ENCODE measurements around the gene TRPC4. TPM values are rescaled to one million over a fixed set of nuclear protein-coding genes. Genes with fewer than 3 reads are reported as not detected.

Gene TRPC4
- total RNA-seq, 1 experiment from 2014 or later = 8.0 TPM

DNA sequence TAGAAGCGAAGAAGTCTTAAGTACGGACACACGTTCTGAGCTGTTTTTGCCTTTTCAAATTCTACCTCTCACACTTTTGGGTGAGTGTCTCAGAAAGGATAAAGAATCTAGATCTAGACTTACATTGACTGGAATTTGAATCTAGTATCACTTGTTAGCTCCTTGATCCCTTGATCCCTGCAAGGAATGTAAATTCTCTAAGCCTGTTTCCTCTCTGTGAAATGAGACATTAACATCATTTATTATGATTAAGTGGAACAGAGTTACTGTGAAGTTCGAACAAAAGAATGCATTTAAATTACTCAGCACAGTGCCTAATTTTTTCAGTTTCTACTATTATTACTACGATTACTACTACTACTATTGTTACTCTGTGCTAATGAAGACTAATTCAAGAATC, 184.4 kb downstream of the TRPC4 start:
- Mint-ChIP-seq H3K4me3 (no peak overlapping the region), H3K27me3 (ENCODE audit: low read depth) (no peaks in the 10 kb centered on the region), H3K9me3 (no peaks in the 10 kb centered on the region), H3K4me1 (peaks cover 16% of the 10 kb centered on the region), H3K27ac (peak overlapping the region; percentile 25), H3K36me3 (no peaks in the 10 kb centered on the region)
- POLR2A ChIA-PET = no interaction called here
- no peak for DNase-seq (ENCODE audit: low spot score)
- CTCF ChIA-PET = no interaction called here
- TF ChIP-seq KAT7 (CRISPR knock-in tag; IDR thresholded peaks at IDR 0.05; ENCODE audit: borderline replicate concordance) = no peak
- TF ChIP-seq NR1H2 (CRISPR knock-in tag; IDR thresholded peaks at IDR 0.05) = no peak
- no peak for TF ChIP-seq NFE2L1 (CRISPR knock-in tag; IDR thresholded peaks at IDR 0.05)
- TF ChIP-seq, protein P1, sequence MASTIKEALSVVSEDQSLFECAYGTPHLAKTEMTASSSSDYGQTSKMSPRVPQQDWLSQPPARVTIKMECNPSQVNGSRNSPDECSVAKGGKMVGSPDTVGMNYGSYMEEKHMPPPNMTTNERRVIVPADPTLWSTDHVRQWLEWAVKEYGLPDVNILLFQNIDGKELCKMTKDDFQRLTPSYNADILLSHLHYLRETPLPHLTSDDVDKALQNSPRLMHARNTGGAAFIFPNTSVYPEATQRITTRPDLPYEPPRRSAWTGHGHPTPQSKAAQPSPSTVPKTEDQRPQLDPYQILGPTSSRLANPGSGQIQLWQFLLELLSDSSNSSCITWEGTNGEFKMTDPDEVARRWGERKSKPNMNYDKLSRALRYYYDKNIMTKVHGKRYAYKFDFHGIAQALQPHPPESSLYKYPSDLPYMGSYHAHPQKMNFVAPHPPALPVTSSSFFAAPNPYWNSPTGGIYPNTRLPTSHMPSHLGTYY (CRISPR knock-in tag; IDR thresholded peaks at IDR 0.05) = no peak
- TF ChIP-seq ZNF232 (CRISPR knock-in tag; IDR thresholded peaks at IDR 0.05) = no peak
- TF ChIP-seq, protein P2, sequence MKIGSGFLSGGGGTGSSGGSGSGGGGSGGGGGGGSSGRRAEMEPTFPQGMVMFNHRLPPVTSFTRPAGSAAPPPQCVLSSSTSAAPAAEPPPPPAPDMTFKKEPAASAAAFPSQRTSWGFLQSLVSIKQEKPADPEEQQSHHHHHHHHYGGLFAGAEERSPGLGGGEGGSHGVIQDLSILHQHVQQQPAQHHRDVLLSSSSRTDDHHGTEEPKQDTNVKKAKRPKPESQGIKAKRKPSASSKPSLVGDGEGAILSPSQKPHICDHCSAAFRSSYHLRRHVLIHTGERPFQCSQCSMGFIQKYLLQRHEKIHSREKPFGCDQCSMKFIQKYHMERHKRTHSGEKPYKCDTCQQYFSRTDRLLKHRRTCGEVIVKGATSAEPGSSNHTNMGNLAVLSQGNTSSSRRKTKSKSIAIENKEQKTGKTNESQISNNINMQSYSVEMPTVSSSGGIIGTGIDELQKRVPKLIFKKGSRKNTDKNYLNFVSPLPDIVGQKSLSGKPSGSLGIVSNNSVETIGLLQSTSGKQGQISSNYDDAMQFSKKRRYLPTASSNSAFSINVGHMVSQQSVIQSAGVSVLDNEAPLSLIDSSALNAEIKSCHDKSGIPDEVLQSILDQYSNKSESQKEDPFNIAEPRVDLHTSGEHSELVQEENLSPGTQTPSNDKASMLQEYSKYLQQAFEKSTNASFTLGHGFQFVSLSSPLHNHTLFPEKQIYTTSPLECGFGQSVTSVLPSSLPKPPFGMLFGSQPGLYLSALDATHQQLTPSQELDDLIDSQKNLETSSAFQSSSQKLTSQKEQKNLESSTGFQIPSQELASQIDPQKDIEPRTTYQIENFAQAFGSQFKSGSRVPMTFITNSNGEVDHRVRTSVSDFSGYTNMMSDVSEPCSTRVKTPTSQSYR (CRISPR knock-in tag; IDR thresholded peaks at IDR 0.05) = no peak
- TF ChIP-seq, protein P3, sequence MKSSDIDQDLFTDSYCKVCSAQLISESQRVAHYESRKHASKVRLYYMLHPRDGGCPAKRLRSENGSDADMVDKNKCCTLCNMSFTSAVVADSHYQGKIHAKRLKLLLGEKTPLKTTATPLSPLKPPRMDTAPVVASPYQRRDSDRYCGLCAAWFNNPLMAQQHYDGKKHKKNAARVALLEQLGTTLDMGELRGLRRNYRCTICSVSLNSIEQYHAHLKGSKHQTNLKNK (CRISPR knock-in tag; IDR thresholded peaks at IDR 0.05) = no peak
- TF ChIP-seq FOXP1 (CRISPR knock-in tag; IDR thresholded peaks at IDR 0.05; ENCODE audit: borderline replicate concordance) = no peak
- TF ChIP-seq GRHL2 (CRISPR knock-in tag; IDR thresholded peaks at IDR 0.05; ENCODE audit: insufficient replicate concordance, severe bottlenecking) = no peak
- TF ChIP-seq, protein P4, sequence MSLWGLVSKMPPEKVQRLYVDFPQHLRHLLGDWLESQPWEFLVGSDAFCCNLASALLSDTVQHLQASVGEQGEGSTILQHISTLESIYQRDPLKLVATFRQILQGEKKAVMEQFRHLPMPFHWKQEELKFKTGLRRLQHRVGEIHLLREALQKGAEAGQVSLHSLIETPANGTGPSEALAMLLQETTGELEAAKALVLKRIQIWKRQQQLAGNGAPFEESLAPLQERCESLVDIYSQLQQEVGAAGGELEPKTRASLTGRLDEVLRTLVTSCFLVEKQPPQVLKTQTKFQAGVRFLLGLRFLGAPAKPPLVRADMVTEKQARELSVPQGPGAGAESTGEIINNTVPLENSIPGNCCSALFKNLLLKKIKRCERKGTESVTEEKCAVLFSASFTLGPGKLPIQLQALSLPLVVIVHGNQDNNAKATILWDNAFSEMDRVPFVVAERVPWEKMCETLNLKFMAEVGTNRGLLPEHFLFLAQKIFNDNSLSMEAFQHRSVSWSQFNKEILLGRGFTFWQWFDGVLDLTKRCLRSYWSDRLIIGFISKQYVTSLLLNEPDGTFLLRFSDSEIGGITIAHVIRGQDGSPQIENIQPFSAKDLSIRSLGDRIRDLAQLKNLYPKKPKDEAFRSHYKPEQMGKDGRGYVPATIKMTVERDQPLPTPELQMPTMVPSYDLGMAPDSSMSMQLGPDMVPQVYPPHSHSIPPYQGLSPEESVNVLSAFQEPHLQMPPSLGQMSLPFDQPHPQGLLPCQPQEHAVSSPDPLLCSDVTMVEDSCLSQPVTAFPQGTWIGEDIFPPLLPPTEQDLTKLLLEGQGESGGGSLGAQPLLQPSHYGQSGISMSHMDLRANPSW (CRISPR knock-in tag; conservative IDR thresholded peaks at IDR 0.05; ENCODE audit: low read depth) = no peak
- no peak for TF ChIP-seq OVOL2 (CRISPR knock-in tag; IDR thresholded peaks at IDR 0.05; ENCODE audit: borderline replicate concordance)
- no peak for TF ChIP-seq GTF2I (CRISPR knock-in tag; conservative IDR thresholded peaks at IDR 0.05)
- TF ChIP-seq, protein P5, sequence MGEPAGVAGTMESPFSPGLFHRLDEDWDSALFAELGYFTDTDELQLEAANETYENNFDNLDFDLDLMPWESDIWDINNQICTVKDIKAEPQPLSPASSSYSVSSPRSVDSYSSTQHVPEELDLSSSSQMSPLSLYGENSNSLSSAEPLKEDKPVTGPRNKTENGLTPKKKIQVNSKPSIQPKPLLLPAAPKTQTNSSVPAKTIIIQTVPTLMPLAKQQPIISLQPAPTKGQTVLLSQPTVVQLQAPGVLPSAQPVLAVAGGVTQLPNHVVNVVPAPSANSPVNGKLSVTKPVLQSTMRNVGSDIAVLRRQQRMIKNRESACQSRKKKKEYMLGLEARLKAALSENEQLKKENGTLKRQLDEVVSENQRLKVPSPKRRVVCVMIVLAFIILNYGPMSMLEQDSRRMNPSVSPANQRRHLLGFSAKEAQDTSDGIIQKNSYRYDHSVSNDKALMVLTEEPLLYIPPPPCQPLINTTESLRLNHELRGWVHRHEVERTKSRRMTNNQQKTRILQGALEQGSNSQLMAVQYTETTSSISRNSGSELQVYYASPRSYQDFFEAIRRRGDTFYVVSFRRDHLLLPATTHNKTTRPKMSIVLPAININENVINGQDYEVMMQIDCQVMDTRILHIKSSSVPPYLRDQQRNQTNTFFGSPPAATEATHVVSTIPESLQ (CRISPR knock-in tag; IDR thresholded peaks at IDR 0.05) = no peak
- TF ChIP-seq NR3C1 (CRISPR knock-in tag; conservative IDR thresholded peaks at IDR 0.05; ENCODE audit: low read depth) = no peak
- no peak for ATAC-seq

DNA sequence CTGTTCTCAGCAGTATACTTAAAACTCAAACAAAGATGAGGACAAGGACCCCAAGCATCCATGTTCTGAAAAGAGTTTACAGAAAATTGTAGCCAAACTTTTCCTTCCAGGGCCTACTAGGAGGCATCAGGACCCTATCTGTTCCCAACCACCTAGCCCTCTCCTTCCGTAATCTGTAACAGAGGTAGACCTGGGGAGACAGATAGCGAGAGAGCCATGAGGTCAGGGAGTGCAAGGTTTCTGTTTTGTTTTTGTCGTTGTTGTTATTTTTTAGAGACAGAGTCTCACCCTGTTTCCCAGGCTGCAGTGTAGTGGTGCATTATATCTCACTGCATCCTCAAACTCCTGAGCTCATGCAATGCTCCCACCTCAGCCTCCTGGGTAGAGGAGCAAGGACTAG, 187.1 kb downstream of the TRPC4 start:
- ATAC-seq = no peak
- Mint-ChIP-seq H3K9me3 (no peaks in the 10 kb centered on the region), H3K4me1 (peaks cover 16% of the 10 kb centered on the region), H3K36me3 (no peaks in the 10 kb centered on the region), H3K27me3 (ENCODE audit: low read depth) (no peaks in the 10 kb centered on the region), H3K4me3 (no peak overlapping the region), H3K27ac (no peak overlapping the region)
- ChIA-PET POLR2A (interaction anchor here (0.6 kb wide), 3 partner anchors 245 to 728 kb away, joined by 3 to 8 read pairs (median 4); no protein-coding TSS in a partner anchor), CTCF (interaction anchor here (0.6 to 0.7 kb wide), 2 partner anchors 42 to 559 kb away, joined by 3 to 4 read pairs; no protein-coding TSS in a partner anchor)
- no peak for DNase-seq (ENCODE audit: low spot score)
- TF ChIP-seq, protein P6, sequence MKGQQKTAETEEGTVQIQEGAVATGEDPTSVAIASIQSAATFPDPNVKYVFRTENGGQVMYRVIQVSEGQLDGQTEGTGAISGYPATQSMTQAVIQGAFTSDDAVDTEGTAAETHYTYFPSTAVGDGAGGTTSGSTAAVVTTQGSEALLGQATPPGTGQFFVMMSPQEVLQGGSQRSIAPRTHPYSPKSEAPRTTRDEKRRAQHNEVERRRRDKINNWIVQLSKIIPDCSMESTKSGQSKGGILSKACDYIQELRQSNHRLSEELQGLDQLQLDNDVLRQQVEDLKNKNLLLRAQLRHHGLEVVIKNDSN (CRISPR knock-in tag; IDR thresholded peaks at IDR 0.05) = no peak
- TF ChIP-seq, protein P7, sequence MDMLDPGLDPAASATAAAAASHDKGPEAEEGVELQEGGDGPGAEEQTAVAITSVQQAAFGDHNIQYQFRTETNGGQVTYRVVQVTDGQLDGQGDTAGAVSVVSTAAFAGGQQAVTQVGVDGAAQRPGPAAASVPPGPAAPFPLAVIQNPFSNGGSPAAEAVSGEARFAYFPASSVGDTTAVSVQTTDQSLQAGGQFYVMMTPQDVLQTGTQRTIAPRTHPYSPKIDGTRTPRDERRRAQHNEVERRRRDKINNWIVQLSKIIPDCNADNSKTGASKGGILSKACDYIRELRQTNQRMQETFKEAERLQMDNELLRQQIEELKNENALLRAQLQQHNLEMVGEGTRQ (CRISPR knock-in tag; IDR thresholded peaks at IDR 0.05) = no peak
- TF ChIP-seq, protein P8, sequence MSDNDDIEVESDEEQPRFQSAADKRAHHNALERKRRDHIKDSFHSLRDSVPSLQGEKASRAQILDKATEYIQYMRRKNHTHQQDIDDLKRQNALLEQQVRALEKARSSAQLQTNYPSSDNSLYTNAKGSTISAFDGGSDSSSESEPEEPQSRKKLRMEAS (CRISPR knock-in tag; IDR thresholded peaks at IDR 0.05) = no peak
- TF ChIP-seq CREM (CRISPR knock-in tag; IDR thresholded peaks at IDR 0.05) (no peak), IRF2 (CRISPR knock-in tag; IDR thresholded peaks at IDR 0.05; ENCODE audit: borderline replicate concordance, low read depth) (no peak), GRHL2 (CRISPR knock-in tag; IDR thresholded peaks at IDR 0.05; ENCODE audit: insufficient replicate concordance, severe bottlenecking) (no peak), ELF4 (CRISPR knock-in tag; IDR thresholded peaks at IDR 0.05; ENCODE audit: low read depth) (no peak)

Data from WTC11 (cell line).